DMS53 treated with DMSO at 0.1 percent for 48 hours (cell line): ENCODE measurements around the gene AMIGO3.

Source experiments
- DNase-seq: peaks from one replicate; lab custom pipeline; 2025; ENCODE audit not compliant: unreplicated experiment; lab: John Stamatoyannopoulos, UW

AMIGO3 gene

DNA sequence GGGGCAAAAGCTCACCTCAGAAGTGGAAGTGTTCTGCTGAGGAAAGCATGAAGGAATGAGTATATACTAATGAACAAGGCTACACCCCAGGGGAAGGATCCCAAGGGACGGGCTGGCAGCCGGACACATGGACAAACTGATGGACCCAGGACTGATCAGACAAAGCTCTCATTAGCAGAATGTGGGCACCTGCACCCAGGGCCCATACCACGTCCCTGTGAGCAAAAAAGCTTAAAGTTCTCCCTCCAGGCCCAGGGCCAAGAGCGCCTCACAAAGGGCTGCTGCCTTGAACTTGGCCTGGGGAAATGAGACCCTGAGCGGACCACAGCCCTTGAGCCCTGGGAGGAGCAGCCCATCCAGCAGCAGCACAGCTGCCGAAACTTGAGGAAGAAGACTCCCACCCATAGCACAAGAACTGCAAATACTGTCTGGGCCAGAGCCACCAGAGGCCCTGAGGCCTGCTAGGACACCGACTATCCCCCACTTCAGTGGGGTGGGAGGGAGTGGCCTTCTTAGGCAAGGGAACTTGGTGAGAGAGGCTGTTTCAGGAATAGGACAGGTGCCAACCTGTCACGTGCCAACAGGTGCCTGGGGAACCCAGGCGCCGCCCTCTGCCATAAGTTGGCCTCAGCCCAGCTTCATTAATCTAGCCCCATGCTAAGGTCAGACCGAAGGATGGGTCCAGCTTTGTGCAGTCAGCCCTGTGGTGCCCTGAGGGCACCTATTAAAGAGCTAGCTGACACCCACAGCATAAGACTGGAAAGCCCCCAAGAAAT, 6.6 kb upstream of the AMIGO3 start:
- DNase-seq, result no peak

DNA sequence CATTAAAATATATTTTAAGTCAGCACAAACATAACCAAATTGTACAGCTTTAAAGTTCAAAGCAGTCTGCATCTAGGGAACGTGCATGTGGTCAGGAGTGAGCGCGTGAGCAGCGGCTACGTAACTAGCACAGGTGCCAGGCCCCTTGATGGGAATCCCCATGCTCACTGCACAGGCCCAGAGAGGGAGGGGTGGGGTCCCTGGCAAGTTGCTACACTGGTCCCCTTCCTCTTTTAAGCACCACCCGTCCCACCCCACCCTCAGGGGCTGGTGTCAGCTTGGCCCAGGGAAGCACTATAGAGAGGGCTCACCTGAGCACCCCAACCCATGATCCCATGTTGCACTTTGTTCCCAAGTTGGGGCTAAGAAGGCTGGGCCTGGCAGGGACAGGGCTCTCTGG, 5.1 kb upstream of the AMIGO3 start:
- DNase-seq, result no peak

DNA sequence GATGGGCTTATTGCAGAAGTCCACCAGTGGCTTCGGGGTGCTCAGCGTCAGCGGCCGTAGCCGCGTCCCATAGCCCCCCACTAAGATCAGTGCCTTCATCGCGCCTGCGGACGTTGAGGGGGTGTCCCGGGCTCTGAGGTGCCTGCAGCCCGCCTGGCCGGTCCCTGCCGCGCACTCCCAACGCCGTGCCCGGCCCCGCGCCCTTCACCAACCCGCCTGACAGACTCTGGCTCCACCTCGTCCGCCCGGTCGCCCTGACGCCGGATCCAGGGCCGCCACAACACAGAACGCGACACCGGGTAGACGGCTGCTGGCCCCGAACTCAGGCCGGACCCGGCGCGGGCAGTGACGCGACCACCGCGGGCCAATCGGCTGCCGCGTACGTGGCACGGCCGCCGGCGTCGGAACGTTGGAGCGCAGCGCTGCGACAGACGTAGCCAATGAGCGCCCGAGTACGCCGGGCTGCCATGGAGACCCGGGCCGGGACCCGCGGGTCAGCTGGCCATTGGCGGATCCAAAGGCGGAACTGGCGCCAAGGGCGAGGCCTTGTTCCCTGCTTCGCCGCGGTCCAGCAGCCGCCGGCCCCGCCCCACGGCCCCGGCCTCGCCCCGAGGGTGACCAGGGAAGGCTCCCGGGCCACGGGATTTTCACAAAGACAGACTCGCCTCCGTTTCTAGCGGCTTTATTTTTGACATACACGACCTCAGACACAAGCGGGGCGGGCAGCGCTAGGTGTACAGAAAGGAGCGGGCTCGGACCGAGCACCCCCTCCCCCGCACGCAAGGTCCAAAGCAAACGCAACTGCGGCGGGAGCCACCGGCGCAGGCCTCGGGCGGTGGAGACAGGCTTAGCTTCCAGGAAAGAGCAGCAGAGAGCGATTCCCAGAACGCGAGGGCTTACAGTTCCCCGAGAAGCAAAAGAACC, 4.4 kb upstream of the AMIGO3 start, which contains the start of gene GMPPB:
TSS of gene GMPPB (minus strand) at position 324 of the 924 bp plus-strand sequence. CDS start at position 99, 225 bp downstream.
- peak; percentile 62 for DNase-seq

DNA sequence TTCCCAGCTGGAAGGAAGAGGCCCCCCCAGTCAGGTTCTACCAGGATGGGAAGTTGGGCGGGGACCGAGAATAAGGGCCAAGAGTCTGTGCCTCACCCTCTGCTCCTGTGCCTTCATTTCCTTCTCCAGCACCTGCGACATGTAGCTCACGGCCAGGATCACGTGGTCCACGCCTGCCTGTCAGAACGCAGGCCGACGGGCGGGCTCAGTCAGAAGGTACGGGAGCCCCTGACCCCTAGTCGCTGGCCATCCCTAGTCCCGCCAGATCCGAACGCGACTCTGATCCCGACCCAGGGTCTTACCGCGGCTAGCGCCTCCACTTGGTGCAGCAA, 3.8 kb upstream of the AMIGO3 start:
- DNase-seq, result peak; percentile 6

DNA sequence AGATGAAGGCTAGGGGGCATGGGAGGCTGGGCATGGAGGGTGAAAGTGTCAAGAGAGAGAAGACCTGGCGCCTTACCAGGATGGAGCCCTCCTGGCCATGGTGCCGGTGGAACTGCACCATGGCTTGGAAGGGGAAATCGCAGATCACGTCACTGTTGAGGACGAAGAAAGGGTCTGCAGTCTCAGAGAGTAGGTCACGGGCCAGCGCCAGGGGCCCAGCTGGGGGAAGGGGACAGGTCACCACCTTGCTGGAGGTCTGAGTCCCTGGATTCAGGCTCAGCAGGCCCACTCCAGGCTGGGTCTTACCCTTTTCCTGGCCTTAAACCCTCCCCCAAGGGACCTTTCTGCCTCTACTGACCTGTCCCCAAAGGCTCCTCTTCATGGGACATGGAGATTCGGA, 3.4 kb upstream of the AMIGO3 start:
- no peak for DNase-seq

DNA sequence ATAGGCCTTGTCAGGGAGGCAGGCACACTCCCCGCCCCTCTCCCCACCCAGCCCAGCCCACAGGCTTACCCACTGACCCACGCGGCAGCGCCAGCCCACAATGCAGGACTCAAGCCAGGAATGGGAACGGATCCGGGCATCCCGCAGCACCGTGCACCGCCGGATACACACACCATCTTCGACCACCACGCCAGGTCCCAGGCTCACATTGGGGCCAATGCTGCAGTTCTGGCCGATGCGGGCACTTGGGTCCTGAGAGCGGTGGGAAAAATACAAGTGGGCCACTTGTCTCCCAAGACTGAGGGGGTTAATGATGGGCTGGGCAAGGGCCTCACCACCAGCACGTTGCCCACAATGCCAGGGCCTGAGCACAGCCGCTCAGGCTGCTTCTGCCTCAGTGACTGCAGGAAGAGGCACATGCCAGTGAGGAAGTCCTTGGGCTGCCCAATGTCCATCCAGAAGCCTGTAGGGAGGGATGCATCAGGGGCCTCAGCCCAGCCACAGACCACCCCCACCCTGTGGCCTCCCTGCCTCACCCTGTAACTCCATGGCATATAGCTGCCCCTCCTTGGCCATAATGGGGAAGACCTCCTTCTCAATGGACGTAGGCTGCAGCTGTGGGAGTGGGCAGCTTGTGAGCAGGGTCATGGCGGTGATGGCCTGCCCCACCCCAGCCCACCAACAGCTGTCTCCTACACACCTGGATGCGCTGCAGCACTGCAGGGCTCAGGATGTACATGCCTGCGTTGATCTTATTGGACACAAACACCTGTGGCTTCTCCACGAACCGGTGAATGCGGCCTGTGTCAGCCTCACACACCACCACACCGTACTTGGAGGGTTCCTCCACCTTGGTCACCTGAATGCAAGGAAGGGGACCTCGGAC, 2.7 kb upstream of the AMIGO3 start:
- DNase-seq, result no peak

DNA sequence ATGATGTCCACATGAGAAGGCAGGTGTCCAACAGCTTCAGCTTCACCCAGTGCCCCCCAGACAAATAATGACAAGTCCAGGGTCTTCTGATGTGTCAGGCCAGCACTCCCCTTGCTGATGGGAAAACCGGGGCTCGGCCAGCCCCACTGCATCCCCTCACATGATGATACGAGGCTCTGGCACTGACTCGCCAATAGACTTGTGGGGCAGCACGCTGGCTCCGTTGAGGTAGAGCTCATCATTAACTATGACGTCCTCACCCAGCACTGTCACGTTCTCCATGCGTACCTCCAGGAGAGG, 2.1 kb upstream of the AMIGO3 start:
- DNase-seq, result no peak

DNA sequence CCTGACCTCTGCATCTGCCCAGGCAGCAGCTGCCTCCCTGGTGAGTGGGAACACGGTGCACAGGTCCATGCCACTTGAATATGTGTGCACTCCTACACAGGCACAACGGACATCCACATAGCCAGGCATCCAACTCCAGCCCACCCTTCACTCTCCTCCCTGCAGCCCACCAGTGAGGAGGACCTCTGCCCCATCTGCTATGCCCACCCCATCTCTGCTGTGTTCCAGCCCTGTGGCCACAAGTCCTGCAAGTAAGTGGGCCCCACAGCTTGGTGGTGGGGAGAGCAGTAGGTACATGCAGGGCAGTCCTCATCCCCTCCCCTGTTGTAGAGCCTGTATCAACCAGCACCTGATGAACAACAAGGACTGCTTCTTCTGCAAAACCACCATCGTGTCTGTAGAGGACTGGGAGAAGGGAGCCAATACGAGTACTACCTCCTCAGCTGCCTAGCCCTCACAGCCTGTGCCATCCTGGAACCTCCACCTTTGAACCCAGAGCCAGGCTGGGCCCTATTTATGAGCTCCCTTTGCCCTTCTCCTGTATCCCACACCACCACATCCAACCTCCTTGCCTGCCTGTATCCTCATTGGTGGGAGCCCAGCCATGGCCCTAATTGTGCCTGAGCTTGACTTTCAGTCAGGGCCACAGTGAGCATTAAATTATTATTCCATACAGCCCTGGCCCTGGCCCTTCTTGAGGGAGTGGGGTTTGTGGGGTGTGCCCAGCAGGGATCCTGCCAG, 1.5 kb upstream of the AMIGO3 start:
- no peak for DNase-seq

DNA sequence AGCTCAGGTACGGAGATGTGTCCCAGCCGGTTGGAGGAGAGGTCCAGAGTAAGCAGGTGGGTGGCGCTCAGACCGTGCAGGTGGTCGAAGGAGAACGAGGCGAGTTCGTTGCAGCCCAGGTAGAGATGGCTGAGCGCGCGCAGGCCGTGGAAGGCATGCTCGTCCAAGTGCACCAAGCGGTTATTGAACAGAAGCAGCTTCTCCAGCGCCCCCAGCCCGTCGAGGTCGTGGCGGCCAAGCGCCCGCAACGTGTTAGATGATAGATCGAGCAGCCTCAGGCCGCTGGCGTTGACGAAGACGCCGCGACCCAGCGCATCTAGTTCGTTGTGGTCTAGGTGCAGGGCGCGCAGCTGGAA, 648 bp downstream of the AMIGO3 start:
- no peak for DNase-seq

DNA sequence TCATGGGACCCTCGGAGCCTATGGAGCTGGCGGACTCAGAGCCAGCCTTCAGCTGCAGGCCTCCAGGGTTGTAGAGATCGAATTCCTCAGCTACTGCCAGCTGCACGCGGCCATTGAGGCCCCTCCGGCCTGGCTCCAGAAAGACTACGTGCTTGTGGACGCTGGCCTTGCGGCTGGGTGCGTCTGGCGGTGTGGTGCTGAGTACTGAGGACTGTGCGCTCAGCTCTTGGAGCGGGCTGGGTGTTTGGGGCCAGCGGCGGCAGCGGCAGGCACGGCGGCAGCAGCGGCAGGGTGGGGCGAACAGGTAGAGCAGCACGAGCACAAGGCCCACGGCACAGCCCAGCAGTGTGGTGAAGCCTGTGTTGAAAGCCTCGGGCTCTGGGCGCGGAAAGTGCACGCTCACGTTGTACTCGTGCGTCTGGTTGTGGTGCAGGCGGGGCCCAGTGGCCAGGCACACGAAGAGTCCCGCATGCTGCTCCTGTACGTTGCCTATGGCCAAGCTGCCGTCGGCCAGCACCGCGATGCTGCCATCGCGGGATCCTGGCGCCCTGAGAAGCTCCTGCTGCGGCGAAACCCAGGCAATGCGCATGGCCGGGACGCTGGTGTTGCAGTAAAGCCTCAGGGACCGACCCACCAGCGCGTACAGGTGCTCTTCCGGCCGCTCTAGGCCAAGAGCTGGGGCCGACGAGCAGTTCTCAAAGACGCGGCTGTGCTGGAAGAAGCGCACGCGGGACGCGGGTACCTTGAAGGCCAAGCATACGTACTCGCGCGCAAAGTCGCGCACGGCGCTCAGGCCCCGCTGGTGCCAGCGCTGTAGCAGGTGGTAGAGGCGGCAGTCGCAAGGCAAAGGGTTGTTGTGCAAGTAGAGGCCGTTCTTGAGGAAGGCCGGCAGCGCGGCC, 1.3 kb downstream of the AMIGO3 start:
- DNase-seq, result peak; percentile 38

DNA sequence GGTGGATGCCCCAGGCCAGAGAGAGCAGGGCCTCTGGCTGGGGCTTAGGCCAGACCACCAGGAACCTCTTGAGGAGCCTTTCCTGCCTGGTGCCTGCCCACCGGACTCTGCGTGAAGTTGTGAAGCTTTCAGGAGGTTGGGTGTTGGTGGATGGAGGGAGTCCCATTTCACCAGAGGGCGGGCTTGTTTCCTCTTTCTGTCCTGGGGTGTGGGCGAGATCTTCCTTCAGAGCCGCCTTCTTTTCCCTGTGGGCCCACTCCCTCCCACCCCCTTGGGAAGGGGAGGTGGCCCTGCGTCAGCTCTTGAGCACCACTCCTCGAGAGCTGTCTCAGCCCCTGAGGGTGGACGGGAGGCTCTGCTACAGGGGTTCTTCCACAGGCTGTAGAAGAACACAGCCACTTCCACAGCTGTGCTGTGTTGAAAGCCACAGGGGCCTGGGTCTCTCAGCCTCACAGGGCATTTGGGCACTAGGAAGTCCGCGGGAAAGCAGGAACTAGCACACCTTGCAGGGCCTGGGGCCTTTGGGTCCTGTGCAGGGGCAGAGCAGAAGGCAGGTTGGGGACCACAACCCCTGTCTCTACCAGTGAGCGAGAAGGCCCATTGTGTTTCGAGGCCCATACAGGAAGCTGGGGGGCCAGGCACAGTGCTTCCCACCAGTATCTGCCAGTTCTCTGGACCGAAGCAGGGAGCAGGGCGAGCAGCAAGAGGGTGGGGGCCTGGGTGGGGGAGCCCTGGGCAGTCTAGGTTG, 2.1 kb downstream of the AMIGO3 start:
- DNase-seq, result no peak

DNA sequence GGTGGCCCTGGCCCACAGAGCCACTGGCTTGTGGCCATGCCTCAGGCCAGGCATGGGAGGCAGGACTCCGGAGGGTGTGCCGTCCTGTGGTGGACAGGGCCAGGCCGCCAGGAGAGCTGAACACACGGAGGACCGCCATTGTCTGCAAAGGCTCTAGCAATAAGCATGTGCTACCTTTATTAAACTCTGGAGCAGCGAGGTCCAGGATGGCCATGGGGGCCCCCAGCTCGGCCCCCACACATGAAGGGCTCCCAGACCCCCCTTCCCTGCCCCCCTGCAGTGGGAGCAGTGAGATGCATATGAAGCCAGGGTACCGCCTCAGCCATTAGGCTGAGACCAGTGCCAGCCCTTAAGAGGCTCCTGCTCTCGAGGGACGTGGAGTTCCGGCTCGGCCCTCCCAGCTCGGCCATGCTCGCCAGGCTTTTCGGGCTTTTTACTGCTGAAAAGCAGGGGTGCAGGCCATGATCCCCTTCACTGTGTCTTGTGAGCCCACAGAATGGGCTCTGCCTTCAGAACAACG, 2.7 kb downstream of the AMIGO3 start:
- DNase-seq, result no peak

DNA sequence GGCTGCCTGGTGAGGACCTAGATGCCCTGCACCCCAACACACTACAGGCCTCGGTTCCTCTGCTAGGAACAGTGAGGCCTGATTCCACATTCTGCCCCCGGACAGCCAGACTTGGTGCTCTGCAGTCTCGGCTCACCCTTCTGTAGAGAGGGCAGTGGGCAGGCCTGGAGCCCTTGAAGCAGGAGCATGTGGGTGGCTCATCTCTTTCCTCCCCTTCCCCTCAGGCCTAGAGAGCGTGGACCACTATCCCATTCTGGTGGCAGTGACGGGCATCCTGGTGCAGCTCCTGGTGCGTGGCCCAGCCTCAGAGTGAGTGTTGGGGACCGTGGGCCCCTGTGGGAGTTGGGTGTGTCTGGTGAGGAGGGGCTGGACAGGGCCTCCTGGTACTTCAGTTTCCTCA, 3.3 kb downstream of the AMIGO3 start:
- DNase-seq, result no peak

DNA sequence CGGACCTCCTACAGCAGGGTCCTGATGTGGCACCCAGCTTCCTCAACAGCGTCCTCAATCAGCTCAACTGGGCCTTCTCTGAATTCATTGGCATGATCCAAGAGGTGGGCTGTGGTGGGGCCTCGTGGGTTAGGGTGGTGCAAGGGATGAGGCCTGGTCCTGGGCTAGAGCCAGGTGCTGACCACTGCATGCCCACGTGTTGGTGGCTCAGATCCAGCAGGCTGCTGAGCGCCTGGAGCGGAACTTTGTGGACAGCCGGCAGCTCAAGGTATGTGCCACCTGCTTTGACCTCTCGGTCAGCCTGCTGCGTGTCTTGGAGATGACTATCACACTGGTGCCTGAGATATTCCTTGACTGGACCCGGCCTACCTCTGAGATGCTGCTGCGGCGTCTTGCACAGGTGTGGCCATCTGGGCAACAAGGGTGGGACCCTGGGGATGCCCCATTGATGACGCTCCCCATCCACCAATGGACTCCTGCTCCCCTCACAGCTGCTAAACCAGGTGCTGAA, 3.8 kb downstream of the AMIGO3 start:
- no peak for DNase-seq

DNA sequence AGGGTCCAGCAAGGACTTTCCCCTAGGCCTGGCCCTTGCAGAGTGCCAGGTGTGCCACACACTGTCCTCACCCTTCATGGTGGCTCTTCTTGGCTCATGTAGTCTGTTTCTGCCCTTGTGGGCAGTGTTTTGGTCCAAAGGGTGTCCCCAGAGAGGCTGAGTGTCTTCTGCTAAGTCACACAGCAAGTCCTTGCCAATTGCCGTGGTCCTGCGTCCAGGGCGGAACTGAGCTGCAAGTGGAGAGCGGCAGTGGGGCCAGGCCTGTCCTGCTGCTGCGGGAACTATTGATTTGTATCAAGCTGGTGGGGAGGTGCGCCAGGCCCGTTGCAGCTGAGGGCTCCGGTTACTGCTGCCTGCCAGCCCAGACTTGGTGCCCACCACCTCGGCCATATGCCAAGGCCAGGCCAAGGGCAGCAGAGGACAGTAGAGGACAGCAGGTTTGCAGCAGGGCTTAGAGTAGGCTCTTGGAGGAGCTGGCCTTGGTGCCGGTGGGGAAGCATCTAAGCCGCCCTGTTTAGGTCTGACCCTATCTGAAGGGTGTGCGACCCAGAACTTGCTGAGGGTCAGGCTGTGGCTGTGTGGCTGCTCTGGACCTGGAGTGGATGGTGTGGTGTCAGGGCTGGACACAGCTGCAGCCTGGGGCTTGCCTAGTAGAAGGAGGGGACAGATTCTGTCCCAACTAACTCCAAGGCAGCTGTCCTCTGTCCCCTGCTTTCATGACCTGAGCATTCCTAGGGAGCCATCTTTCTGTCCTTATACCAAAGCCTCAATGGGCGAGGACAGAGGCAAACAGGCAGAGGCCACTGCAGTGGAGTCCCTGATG, 4.5 kb downstream of the AMIGO3 start:
- no peak for DNase-seq

DNA sequence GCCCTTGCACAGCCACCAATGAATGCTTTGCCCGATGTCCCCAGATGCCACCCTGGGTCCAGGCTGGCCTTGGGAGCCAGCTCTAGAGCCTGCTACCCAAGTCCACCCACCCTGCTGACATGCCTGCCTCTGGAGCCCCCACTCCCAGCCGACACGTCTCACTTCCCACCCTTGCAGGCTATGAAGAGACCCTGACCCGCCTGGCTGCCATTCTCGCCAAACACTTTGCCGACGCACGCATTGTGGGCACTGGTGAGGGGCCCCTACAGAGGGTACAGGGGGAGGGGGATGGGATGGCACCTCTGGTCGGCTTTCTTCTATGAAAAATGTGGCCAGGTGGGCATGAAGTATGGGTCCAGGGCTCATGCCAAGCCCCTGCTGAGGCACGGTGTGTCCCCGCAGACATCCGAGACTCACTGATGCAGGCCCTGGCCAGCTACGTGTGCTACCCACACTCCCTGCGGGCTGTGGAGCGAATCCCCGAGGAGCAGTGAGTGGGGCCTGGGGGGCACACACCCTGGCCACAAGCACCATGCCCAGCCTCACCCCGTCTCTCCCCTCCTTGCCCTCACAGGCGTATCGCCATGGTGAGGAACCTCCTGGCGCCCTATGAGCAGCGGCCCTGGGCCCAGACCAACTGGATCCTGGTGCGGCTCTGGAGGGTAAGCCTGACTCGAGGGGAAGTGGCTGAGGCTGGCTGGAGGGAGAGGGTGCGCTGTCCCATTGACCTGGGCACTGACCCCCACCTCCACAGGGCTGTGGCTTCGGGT, 6.0 kb downstream of the AMIGO3 start:
- no peak for DNase-seq
